TTC549 (cell line): ENCODE data around the gene CCL15.

Experiments used
- FAIRE-seq: peaks from 2 replicates; lab custom pipeline; 2012; peaks lifted over from hg19 to GRCh38; lab: Jason Lieb, UNC

The CCL15 gene

GRCh38 chr17:35991075-35991474, 10.3 kb downstream of the CCL15 start:
- FAIRE-seq: no peak

GRCh38 chr17:35988164-35988563, 13.2 kb downstream of the CCL15 start:
- no peak for FAIRE-seq

- no peak for FAIRE-seq
Observed at GRCh38 chr17:35986643-35987042, 14.7 kb downstream of the CCL15 start, which contains the start of gene CCL14. CCL14 (minus strand) TSS chr17:35986729; CDS start chr17:35986649, 80 bp downstream.

GRCh38 chr17:35984140-35984539, 17.2 kb downstream of the CCL15 start:
- FAIRE-seq: no peak

- no peak for FAIRE-seq
Observed at GRCh38 chr17:35982409-35983191, 18.8 kb downstream of the CCL15 start.

- no peak for FAIRE-seq
Observed at GRCh38 chr17:35981908-35982330, 19.4 kb downstream of the CCL15 start.

GRCh38 chr17:35981246-35981645, 20.1 kb downstream of the CCL15 start, which contains the start of gene CCL16:
CCL16 (minus strand) TSS chr17:35981497; CDS start chr17:35981420, 77 bp downstream.
- no peak for FAIRE-seq

GRCh38 chr17:35978346-35978745, 23.0 kb downstream of the CCL15 start:
- no peak for FAIRE-seq

GRCh38 chr17:35977509-35977908, 23.8 kb downstream of the CCL15 start:
- FAIRE-seq: no peak

GRCh38 chr17:35973333-35974260, 27.8 kb downstream of the CCL15 start:
- FAIRE-seq: no peak

GRCh38 chr17:35972945-35973332, 28.4 kb downstream of the CCL15 start:
- no peak for FAIRE-seq

GRCh38 chr17:35972535-35972934, 28.8 kb downstream of the CCL15 start:
- FAIRE-seq: no peak

GRCh38 chr17:35972066-35972465, 29.3 kb downstream of the CCL15 start:
- no peak for FAIRE-seq

- FAIRE-seq: no peak
Observed at GRCh38 chr17:35969558-35970380, 31.6 kb downstream of the CCL15 start.

GRCh38 chr17:35968520-35969054, 32.8 kb downstream of the CCL15 start:
- FAIRE-seq: no peak

GRCh38 chr17:35965272-35965671, 36.1 kb downstream of the CCL15 start:
- no peak for FAIRE-seq

- no peak for FAIRE-seq
Observed at GRCh38 chr17:35963663-35964062, 37.7 kb downstream of the CCL15 start.

- no peak for FAIRE-seq
Observed at GRCh38 chr17:35953720-35954119, 47.6 kb downstream of the CCL15 start.

- FAIRE-seq: no peak
Observed at GRCh38 chr17:35949401-35949800, 52.0 kb downstream of the CCL15 start.

GRCh38 chr17:35948092-35948491, 53.3 kb downstream of the CCL15 start:
- no peak for FAIRE-seq
